Femur (tissue), 1 donor: ENCODE measurements around the gene HMGCS2.
A peak's percentile ranks its signal among the peaks of the same experiment; 100 is the strongest.
"Not testable (repeated sequence)": the region's sequence is repeated elsewhere in the genome, so short reads cannot be mapped to it uniquely, and the experiment has no call there.

Experiments used
- DNase-seq: peaks from one replicate; pipeline ENCODE4 v3.0.0-alpha.2; 2017

Gene HMGCS2

GRCh38 chr1:119724611-119725218 is 44.0 kb downstream of the HMGCS2 start:
- DNase-seq = no peak

GRCh38 chr1:119721896-119722295 is 46.8 kb downstream of the HMGCS2 start:
- no peak for DNase-seq

- DNase-seq = no peak
These were observed 47.8 kb downstream of the HMGCS2 start for GRCh38 chr1:119720866-119721440.

- no peak for DNase-seq
These were observed 49.7 kb downstream of the HMGCS2 start for GRCh38 chr1:119718972-119719371.

GRCh38 chr1:119718409-119718808 is 50.3 kb downstream of the HMGCS2 start:
- no peak for DNase-seq

- DNase-seq = no peak
These were observed 53.2 kb downstream of the HMGCS2 start for GRCh38 chr1:119715542-119715941.

GRCh38 chr1:119714583-119714982 is 54.1 kb downstream of the HMGCS2 start:
- DNase-seq = no peak

- DNase-seq = peak; percentile 46
These were observed 54.8 kb downstream of the HMGCS2 start for GRCh38 chr1:119713749-119714456.

GRCh38 chr1:119713039-119713748 is 55.5 kb downstream of the HMGCS2 start:
- DNase-seq = peak; percentile 59

GRCh38 chr1:119712342-119713038 is 56.2 kb downstream of the HMGCS2 start:
- DNase-seq = peak; percentile 95

- DNase-seq = peak; percentile 89
These were observed 56.8 kb downstream of the HMGCS2 start, which contains the start of gene PHGDH for GRCh38 chr1:119711804-119712341. PHGDH (plus strand) TSS chr1:119711934; CDS start chr1:119712023, 89 bp downstream.

GRCh38 chr1:119711356-119711803 is 57.3 kb downstream of the HMGCS2 start:
- not testable (repeated sequence) for DNase-seq

GRCh38 chr1:119706599-119706998 is 62.1 kb downstream of the HMGCS2 start:
- not testable (repeated sequence) for DNase-seq

GRCh38 chr1:119703666-119704450 is 64.8 kb downstream of the HMGCS2 start:
- no peak for DNase-seq

GRCh38 chr1:119702384-119702783 is 66.3 kb downstream of the HMGCS2 start:
- no peak for DNase-seq

- no peak for DNase-seq
These were observed 67.0 kb downstream of the HMGCS2 start for GRCh38 chr1:119701659-119702058.

GRCh38 chr1:119700326-119700725 is 68.4 kb downstream of the HMGCS2 start:
- no peak for DNase-seq
